ENCODE data around the gene ANAPC16.
A peak's percentile ranks its signal among the peaks of the same experiment; 100 is the strongest.

The ANAPC16 gene

DNA sequence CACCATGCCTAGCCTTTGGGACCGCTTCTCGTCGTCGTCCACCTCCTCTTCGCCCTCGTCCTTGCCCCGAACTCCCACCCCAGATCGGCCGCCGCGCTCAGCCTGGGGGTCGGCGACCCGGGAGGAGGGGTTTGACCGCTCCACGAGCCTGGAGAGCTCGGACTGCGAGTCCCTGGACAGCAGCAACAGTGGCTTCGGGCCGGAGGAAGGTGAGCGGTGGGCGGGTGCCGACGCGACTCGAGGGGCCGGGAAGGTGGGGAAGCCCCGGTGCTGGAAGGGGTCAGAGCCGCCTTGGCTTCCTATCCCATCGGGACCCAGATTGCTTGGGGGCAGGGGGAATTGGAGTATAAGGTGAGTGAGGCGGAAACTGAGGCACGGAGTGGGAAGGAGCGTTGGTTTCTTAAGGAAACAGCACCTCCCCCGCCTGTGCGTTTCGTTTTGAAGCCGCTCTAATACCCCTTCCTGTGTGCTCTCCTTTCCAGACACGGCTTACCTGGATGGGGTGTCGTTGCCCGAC is 58.5 kb downstream of the ANAPC16 start:
- H3K36me3 ChIP-seq (ENCODE audit: low read length): peaks cover 6% of the 10 kb centered on the region
- no peak overlapping the region for H2AFZ ChIP-seq (ENCODE audit: low read depth, low read length, severe bottlenecking)
- no peaks in the 10 kb centered on the region; the same call in 1 of the 2 replicates for H3K79me2 ChIP-seq (ENCODE audit: insufficient read depth, low read length)
- peak overlapping the region; percentile 50 for H3K27ac ChIP-seq (ENCODE audit: low read depth, low read length)
- H3K9me3 ChIP-seq (ENCODE audit: insufficient read depth, low read length): no peaks in the 10 kb centered on the region
- peak overlapping the region; percentile 66 for H3K4me3 ChIP-seq (ENCODE audit: insufficient read depth, low read length, poor library complexity, severe bottlenecking)
- peak overlapping the region; percentile 82 for H3K9ac ChIP-seq (ENCODE audit: low read length)
- peak overlapping the region; percentile 68 for H3K4me2 ChIP-seq (ENCODE audit: low read depth, low read length, poor library complexity, severe bottlenecking)
- no peaks in the 10 kb centered on the region for H4K20me1 ChIP-seq (ENCODE audit: low read depth, low read length)
- no peaks in the 10 kb centered on the region for H3K27me3 ChIP-seq (ENCODE audit: low read length)
- H3F3A ChIP-seq (ENCODE audit: insufficient read depth): peaks cover 30% of the 10 kb centered on the region
- TF ChIP-seq, protein P1, sequence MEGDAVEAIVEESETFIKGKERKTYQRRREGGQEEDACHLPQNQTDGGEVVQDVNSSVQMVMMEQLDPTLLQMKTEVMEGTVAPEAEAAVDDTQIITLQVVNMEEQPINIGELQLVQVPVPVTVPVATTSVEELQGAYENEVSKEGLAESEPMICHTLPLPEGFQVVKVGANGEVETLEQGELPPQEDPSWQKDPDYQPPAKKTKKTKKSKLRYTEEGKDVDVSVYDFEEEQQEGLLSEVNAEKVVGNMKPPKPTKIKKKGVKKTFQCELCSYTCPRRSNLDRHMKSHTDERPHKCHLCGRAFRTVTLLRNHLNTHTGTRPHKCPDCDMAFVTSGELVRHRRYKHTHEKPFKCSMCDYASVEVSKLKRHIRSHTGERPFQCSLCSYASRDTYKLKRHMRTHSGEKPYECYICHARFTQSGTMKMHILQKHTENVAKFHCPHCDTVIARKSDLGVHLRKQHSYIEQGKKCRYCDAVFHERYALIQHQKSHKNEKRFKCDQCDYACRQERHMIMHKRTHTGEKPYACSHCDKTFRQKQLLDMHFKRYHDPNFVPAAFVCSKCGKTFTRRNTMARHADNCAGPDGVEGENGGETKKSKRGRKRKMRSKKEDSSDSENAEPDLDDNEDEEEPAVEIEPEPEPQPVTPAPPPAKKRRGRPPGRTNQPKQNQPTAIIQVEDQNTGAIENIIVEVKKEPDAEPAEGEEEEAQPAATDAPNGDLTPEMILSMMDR (IDR thresholded peaks at IDR 0.05; ENCODE audit: insufficient read depth, low read length, poor library complexity, severe bottlenecking): no peak
- no peak for TF ChIP-seq EZH2phosphoT487 (conservative IDR thresholded peaks at IDR 0.05; ENCODE audit: low read length)
- H3K9me2 ChIP-seq (replicated peaks; ENCODE audit: insufficient read depth, low read length): no peaks in the 10 kb centered on the region

DNA sequence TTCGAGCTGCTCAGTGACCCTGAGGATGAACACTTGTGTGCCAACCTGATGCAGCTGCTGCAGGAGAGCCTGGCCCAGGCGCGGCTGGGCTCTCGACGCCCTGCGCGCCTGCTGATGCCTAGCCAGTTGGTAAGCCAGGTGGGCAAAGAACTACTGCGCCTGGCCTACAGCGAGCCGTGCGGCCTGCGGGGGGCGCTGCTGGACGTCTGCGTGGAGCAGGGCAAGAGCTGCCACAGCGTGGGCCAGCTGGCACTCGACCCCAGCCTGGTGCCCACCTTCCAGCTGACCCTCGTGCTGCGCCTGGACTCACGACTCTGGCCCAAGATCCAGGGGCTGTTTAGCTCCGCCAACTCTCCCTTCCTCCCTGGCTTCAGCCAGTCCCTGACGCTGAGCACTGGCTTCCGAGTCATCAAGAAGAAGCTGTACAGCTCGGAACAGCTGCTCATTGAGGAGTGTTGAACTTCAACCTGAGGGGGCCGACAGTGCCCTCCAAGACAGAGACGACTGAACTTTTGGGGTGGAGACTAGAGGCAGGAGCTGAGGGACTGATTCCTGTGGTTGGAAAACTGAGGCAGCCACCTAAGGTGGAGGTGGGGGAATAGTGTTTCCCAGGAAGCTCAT is 59.0 kb downstream of the ANAPC16 start:
- peak overlapping the region; percentile 82 for H3K9ac ChIP-seq (ENCODE audit: low read length)
- H3K27me3 ChIP-seq (ENCODE audit: low read length): no peaks in the 10 kb centered on the region
- no peaks in the 10 kb centered on the region for H3K9me2 ChIP-seq (replicated peaks; ENCODE audit: insufficient read depth, low read length)
- H3F3A ChIP-seq (ENCODE audit: insufficient read depth): peaks cover 30% of the 10 kb centered on the region
- no peaks in the 10 kb centered on the region for H3K9me3 ChIP-seq (ENCODE audit: insufficient read depth, low read length)
- no peak overlapping the region for H2AFZ ChIP-seq (ENCODE audit: low read depth, low read length, severe bottlenecking)
- H3K79me2 ChIP-seq (ENCODE audit: insufficient read depth, low read length): no peaks in the 10 kb centered on the region; the same call in 1 of the 2 replicates
- peak overlapping the region; percentile 50 for H3K27ac ChIP-seq (ENCODE audit: low read depth, low read length)
- peaks cover 6% of the 10 kb centered on the region for H3K36me3 ChIP-seq (ENCODE audit: low read length)
- H4K20me1 ChIP-seq (ENCODE audit: low read depth, low read length): no peaks in the 10 kb centered on the region
- peak overlapping the region; percentile 66 for H3K4me3 ChIP-seq (ENCODE audit: insufficient read depth, low read length, poor library complexity, severe bottlenecking)
- TF ChIP-seq EZH2phosphoT487 (conservative IDR thresholded peaks at IDR 0.05; ENCODE audit: low read length): no peak
- TF ChIP-seq, protein P1 (IDR thresholded peaks at IDR 0.05; ENCODE audit: insufficient read depth, low read length, poor library complexity, severe bottlenecking): peak; percentile 79
- H3K4me2 ChIP-seq (ENCODE audit: low read depth, low read length, poor library complexity, severe bottlenecking): peak overlapping the region; percentile 68

DNA sequence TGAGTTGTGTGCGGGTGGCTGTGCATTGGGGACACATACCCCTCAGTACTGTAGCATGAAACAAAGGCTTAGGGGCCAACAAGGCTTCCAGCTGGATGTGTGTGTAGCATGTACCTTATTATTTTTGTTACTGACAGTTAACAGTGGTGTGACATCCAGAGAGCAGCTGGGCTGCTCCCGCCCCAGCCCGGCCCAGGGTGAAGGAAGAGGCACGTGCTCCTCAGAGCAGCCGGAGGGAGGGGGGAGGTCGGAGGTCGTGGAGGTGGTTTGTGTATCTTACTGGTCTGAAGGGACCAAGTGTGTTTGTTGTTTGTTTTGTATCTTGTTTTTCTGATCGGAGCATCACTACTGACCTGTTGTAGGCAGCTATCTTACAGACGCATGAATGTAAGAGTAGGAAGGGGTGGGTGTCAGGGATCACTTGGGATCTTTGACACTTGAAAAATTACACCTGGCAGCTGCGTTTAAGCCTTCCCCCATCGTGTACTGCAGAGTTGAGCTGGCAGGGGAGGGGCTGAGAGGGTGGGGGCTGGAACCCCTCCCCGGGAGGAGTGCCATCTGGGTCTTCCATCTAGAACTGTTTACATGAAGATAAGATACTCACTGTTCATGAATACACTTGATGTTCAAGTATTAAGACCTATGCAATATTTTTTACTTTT is 59.7 kb downstream of the ANAPC16 start:
- H3K27ac ChIP-seq (ENCODE audit: low read depth, low read length): peak overlapping the region; percentile 50
- H3K4me2 ChIP-seq (ENCODE audit: low read depth, low read length, poor library complexity, severe bottlenecking): peak overlapping the region; percentile 68
- peaks cover 30% of the 10 kb centered on the region for H3F3A ChIP-seq (ENCODE audit: insufficient read depth)
- TF ChIP-seq, protein P1 (IDR thresholded peaks at IDR 0.05; ENCODE audit: insufficient read depth, low read length, poor library complexity, severe bottlenecking): no peak
- no peak for TF ChIP-seq EZH2phosphoT487 (conservative IDR thresholded peaks at IDR 0.05; ENCODE audit: low read length)
- no peaks in the 10 kb centered on the region for H4K20me1 ChIP-seq (ENCODE audit: low read depth, low read length)
- H3K27me3 ChIP-seq (ENCODE audit: low read length): no peaks in the 10 kb centered on the region
- H3K36me3 ChIP-seq (ENCODE audit: low read length): peaks cover 6% of the 10 kb centered on the region
- H3K9me3 ChIP-seq (ENCODE audit: insufficient read depth, low read length): no peaks in the 10 kb centered on the region
- H2AFZ ChIP-seq (ENCODE audit: low read depth, low read length, severe bottlenecking): no peak overlapping the region
- no peaks in the 10 kb centered on the region for H3K9me2 ChIP-seq (replicated peaks; ENCODE audit: insufficient read depth, low read length)
- H3K4me3 ChIP-seq (ENCODE audit: insufficient read depth, low read length, poor library complexity, severe bottlenecking): peak overlapping the region; percentile 66
- peak overlapping the region; percentile 82 for H3K9ac ChIP-seq (ENCODE audit: low read length)
- H3K79me2 ChIP-seq (ENCODE audit: insufficient read depth, low read length): no peaks in the 10 kb centered on the region; the same call in 1 of the 2 replicates

Data from SU-DHL-6 (cell line).